Body of pancreas (tissue), 4 donors: Measurements from ENCODE around the gene TNFRSF4. TPM values are rescaled to one million over a fixed set of nuclear protein-coding genes. Genes with fewer than 3 reads are reported as not detected.
A peak's percentile ranks its signal among the peaks of the same experiment; 100 is the strongest.

ENCODE experiments used
- ATAC-seq: fragments of 150-250 bp; one replicate; pipeline ENCODE4 v1.9.1; 2016
- DNase-seq, 4 donors: peaks; one replicate each; pipeline ENCODE4 v3.0.0-alpha.2; 2019
- H3K27ac ChIP-seq, 4 donors: fragments of 200-600 bp; sonication (generic); 1 replicate in 3 of 4; 2 replicates in 1 of 4; pipeline versions ENCODE4 v1.5.1 to v1.6.1; 2016 to 2019; ENCODE audit warnings: mild to moderate bottlenecking in 1 of 4, mixed read lengths in 1 of 4, moderate library complexity in 1 of 4
- H3K27me3 ChIP-seq, 2 donors: fragments of 200-600 bp; sonication (generic); one replicate each; pipeline ENCODE4 v1.6.0; 2016; ENCODE audit warnings: mild to moderate bottlenecking in 1 of 2
- H3K36me3 ChIP-seq, 2 donors: fragments of 200-600 bp; sonication (generic); replicated peaks in 1 of 2; 2 replicates each; pipeline ENCODE4 v1.5.1; 2016; ENCODE audit warnings: low read depth in 2 of 2; ENCODE audit not compliant: insufficient read depth in 1 of 2
- H3K4me1 ChIP-seq: fragments of 200-600 bp; sonication (generic); one replicate; pipeline ENCODE4 v1.6.0; 2016
- H3K4me3 ChIP-seq, 2 donors: fragments of 200-600 bp; sonication (generic); 1 replicate in 1 of 2; 2 replicates in 1 of 2; pipeline ENCODE4 v1.5.1; 2016 to 2019
- H3K9me3 ChIP-seq, 3 donors: fragments of 200-600 bp; sonication (generic); 1 replicate in 2 of 3; 2 replicates in 1 of 3; pipeline ENCODE4 v1.5.1; 2016
- CTCF ChIP-seq, 7 experiments: fragments of 450-650 bp in 4 of 7; fragments of 200-600 bp in 3 of 7; sonication (generic) in 3 of 7; IDR thresholded peaks; one replicate each; pipeline ENCODE4 v1.5.1; 2016 to 2019; ENCODE audit warnings: antibody characterized with exemption in 7 of 7
- POLR2A ChIP-seq, 3 donors: fragments of 450-650 bp; IDR thresholded peaks; one replicate each; pipeline ENCODE4 v1.6.1; 2016; ENCODE audit warnings: antibody characterized with exemption in 3 of 3, mild to moderate bottlenecking in 2 of 3
- WGBS, 2 donors: methylation state at CpG; one replicate each; pipeline ENCODE4 v1.1.5; 2017; 5-methylcytosine and 5-hydroxymethylcytosine counted together
- intact Hi-C: fragments of 100-400 bp; cut with DNase I; formaldehyde crosslinking; loops from one replicate; pipeline ENCODE4 v1.15.1; 2023
- total RNA-seq, 2 donors: library from RNA; depleted of rRNA; stranded (reverse); fragments of >200 nt; gene quantifications; one replicate each; pipeline ENCODE4 v1.1.0, GENCODE V29; 2016

The TNFRSF4 gene
- total RNA-seq, 2 donors from 2014 or later: 0.99 to 2.6 TPM

- intact Hi-C loops: no loop called here
- H3K36me3 ChIP-seq: no peaks in the 10 kb centered on the region
- 91% methylated on average over 21 to 26 of the region's 26 CpGs for WGBS, 2 donors
- no peak overlapping the region for H3K27ac ChIP-seq
- no peaks in the 10 kb centered on the region for H3K9me3 ChIP-seq
- H3K4me1 ChIP-seq: no peaks in the 10 kb centered on the region
- H3K4me3 ChIP-seq: no peak overlapping the region
- ATAC-seq (no peak), DNase-seq (peak in 1 of 4 donors; percentile 3)
- no peak for TF ChIP-seq POLR2A (IDR thresholded peaks at IDR 0.05)
- H3K27me3 ChIP-seq: no peaks in the 10 kb centered on the region
These were observed 32.6 kb downstream of the TNFRSF4 start for GRCh38 chr1:1181129-1181937.

DNA sequence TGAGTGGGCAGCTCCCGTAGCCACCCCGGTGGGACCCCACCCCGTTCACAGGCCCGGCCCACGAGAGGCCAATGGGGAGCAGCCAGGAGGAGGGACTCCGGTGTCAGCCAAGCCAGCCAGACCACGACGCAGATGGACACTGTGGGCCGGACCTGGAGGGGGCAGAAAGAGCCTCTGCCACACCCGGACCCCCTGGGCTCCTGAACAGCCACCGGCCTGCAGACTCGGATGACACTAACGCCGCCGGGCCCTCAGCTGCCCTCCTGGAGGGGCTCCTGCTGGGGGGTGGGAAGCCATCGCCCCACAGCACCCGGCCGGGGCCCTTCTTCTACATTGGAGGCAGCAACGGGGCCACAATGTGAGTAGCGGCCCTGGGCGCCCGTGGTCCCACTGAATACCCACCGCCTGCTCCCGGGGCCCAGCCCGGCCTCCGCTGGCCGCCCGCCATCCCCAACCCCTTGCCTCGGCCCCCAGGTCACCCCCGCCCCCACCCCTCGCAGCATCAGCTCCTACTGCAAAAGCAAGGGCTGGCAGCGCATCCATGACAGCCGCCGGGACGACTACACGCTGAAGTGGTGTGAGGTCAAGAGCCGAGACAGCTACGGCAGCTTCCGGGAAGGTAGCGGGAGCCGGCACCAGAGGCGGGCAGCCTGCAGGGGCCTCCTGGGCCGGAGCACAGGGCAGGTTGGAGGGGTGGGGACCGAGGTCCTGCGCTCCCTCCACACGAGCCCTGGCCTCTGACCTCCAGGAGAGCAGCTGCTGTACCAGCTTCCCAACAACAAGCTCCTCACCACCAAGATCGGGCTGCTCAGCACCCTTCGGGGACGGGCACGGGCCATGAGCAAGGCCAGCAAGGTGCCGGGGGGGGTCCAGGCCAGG, 33.7 kb downstream of the TNFRSF4 start:
- ATAC-seq (no peak), DNase-seq (peak in 2 of 4 donors; percentile 4 to 11)
- Histone ChIP-seq H3K27me3 (no peaks in the 10 kb centered on the region), H3K4me1 (no peaks in the 10 kb centered on the region), H3K4me3 (no peak overlapping the region), H3K9me3 (no peaks in the 10 kb centered on the region), H3K36me3 (no peaks in the 10 kb centered on the region), H3K27ac (no peak overlapping the region)
- intact Hi-C loops: no loop called here
- WGBS, 2 donors: 83 to 85% methylated on average over 31 of the region's 51 CpGs
- TF ChIP-seq POLR2A (IDR thresholded peaks at IDR 0.05) (no peak), CTCF (IDR thresholded peaks at IDR 0.05) (no peak)

- DNase-seq (peak in 1 of 4 donors; percentile 8), ATAC-seq (no peak)
- Histone ChIP-seq H3K9me3 (no peaks in the 10 kb centered on the region), H3K36me3 (no peaks in the 10 kb centered on the region), H3K27me3 (no peaks in the 10 kb centered on the region), H3K4me1 (no peaks in the 10 kb centered on the region), H3K27ac (no peak overlapping the region), H3K4me3 (no peak overlapping the region)
- 88 to 92% methylated on average over 9 to 20 of the region's 25 CpGs for WGBS, 2 donors
- intact Hi-C loops: no loop called here
- no peak for TF ChIP-seq POLR2A (IDR thresholded peaks at IDR 0.05)
- TF ChIP-seq CTCF (IDR thresholded peaks at IDR 0.05): no peak
These were observed 34.5 kb downstream of the TNFRSF4 start for GRCh38 chr1:1179346-1179982.

DNA sequence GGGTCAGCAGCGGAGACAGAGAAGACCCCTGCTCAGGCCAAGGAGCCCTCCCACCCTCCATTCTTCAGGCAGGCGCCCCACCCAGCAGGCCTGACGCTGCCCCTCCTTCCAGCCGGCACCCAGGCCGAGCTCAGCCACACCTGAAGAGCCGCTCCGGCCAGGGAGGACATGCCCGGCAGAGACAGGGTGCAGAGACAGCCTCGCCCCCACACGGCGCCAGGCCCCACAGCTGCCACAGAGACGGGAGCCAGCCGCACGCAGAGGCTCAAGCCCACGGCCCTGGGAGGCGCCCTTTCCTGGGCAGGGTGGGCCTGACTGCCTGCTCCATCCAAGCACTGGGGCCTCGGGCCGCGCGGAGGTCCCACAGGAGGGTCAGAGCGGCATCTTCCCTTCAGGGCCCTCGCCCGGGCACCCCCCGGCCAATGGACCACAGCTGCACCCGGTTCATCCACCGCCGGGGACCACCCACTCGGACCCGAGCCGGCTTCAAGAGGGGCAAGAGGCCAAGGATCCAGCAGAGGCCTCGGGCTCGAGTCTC, 35.1 kb downstream of the TNFRSF4 start:
- intact Hi-C loops: no loop called here
- WGBS, 2 donors: 90% methylated on average over 4 to 26 of the region's 32 CpGs
- Histone ChIP-seq H3K4me1 (no peaks in the 10 kb centered on the region), H3K4me3 (no peak overlapping the region), H3K27me3 (no peaks in the 10 kb centered on the region), H3K9me3 (no peaks in the 10 kb centered on the region), H3K36me3 (no peaks in the 10 kb centered on the region), H3K27ac (no peak overlapping the region)
- ATAC-seq (no peak), DNase-seq (peak in 1 of 4 donors; percentile 4)
- TF ChIP-seq CTCF (IDR thresholded peaks at IDR 0.05) (no peak), POLR2A (IDR thresholded peaks at IDR 0.05) (no peak)
